Loucy (cell line): ENCODE results near the gene IGSF10.

Experiments
- CTCF ChIP-seq: fragments of 200-600 bp; sonication (generic); conservative IDR thresholded peaks from 2 replicates; pipeline ENCODE4 v1.5.1; 2014; ENCODE audit warnings: mild to moderate bottlenecking, antibody characterized with exemption, low read length
- EZH2phosphoT487 ChIP-seq: fragments of 200-600 bp; IDR thresholded peaks from 2 replicates; pipeline ENCODE4 v1.6.1; 2018; ENCODE audit warnings: antibody characterized with exemption, mild to moderate bottlenecking, moderate library complexity, borderline replicate concordance

- TF ChIP-seq CTCF = no peak
- no peak for TF ChIP-seq EZH2phosphoT487
These were observed 30.7 kb upstream of the IGSF10 start for GRCh38 chr3:151491525-151491924.
